Osteocyte (in vitro differentiated cells): ENCODE data around the gene ROCK2. TPM values are rescaled to one million over a fixed set of nuclear protein-coding genes. Genes with fewer than 3 reads are reported as not detected.

Experiments
- DNase-seq: peaks from one replicate; pipeline ENCODE4 v3.0.0; 2021; ENCODE audit warnings: mixed read lengths; ENCODE audit not compliant: unreplicated experiment; ENCODE audit errors: extremely low spot score
- H3K27ac Mint-ChIP-seq: one replicate; pipeline ENCODE4 v1.8.0; 2021; ENCODE audit warnings: mild to moderate bottlenecking, mixed read lengths; ENCODE audit not compliant: unreplicated experiment
- H3K27me3 Mint-ChIP-seq: one replicate; pipeline ENCODE4 v1.8.0; 2021; ENCODE audit warnings: mixed read lengths; ENCODE audit not compliant: unreplicated experiment
- H3K36me3 Mint-ChIP-seq: one replicate; pipeline ENCODE4 v1.8.0; 2021; ENCODE audit warnings: mixed read lengths; ENCODE audit not compliant: unreplicated experiment
- H3K4me1 Mint-ChIP-seq: one replicate; pipeline ENCODE4 v1.8.0; 2021; ENCODE audit warnings: mixed read lengths; ENCODE audit not compliant: unreplicated experiment
- H3K4me3 Mint-ChIP-seq: one replicate; pipeline ENCODE4 v1.8.0; 2021; ENCODE audit warnings: mild to moderate bottlenecking, moderate library complexity, mixed read lengths; ENCODE audit not compliant: unreplicated experiment
- H3K9me3 Mint-ChIP-seq: one replicate; pipeline ENCODE4 v1.8.0; 2021; ENCODE audit warnings: mixed read lengths; ENCODE audit not compliant: unreplicated experiment
- CTCF ChIP-seq: fragments of 200-600 bp; sonication (generic); IDR thresholded peaks from 2 replicates; pipeline ENCODE4 v1.5.0; 2021; ENCODE audit warnings: antibody characterized with exemption, mild to moderate bottlenecking, moderate library complexity
- total RNA-seq: library from RNA; stranded (reverse); gene quantifications from 2 replicates; pipeline ENCODE4 v1.2.1, GENCODE V29; 2021

Gene ROCK2
- total RNA-seq, 1 donor from 2014 or later: 56.4 TPM

- Mint-ChIP-seq H3K36me3 (no peaks in the 10 kb centered on the region), H3K4me3 (no peak overlapping the region), H3K9me3 (no peaks in the 10 kb centered on the region), H3K27ac (no peak overlapping the region), H3K4me1 (peaks cover 40% of the 10 kb centered on the region), H3K27me3 (no peaks in the 10 kb centered on the region)
- DNase-seq: no peak
- TF ChIP-seq CTCF: no peak
These were observed 23.7 kb upstream of the ROCK2 start for GRCh38 chr2:11368059-11368572.

- DNase-seq: no peak
- H3K4me3 Mint-ChIP-seq: no peak overlapping the region
- no peak overlapping the region for H3K27ac Mint-ChIP-seq
- H3K36me3 Mint-ChIP-seq: no peaks in the 10 kb centered on the region
- H3K4me1 Mint-ChIP-seq: peaks cover 32% of the 10 kb centered on the region
- H3K9me3 Mint-ChIP-seq: no peaks in the 10 kb centered on the region
- no peaks in the 10 kb centered on the region for H3K27me3 Mint-ChIP-seq
- no peak for TF ChIP-seq CTCF
These were observed 22.8 kb upstream of the ROCK2 start for GRCh38 chr2:11367170-11367730.

- Mint-ChIP-seq H3K27me3 (no peaks in the 10 kb centered on the region), H3K4me3 (no peak overlapping the region), H3K9me3 (no peaks in the 10 kb centered on the region), H3K4me1 (peaks cover 25% of the 10 kb centered on the region), H3K36me3 (no peaks in the 10 kb centered on the region), H3K27ac (no peak overlapping the region)
- no peak for DNase-seq
- TF ChIP-seq CTCF: no peak
These were observed 21.9 kb upstream of the ROCK2 start for GRCh38 chr2:11366326-11366741.

- H3K4me3 Mint-ChIP-seq: no peak overlapping the region
- no peaks in the 10 kb centered on the region for H3K9me3 Mint-ChIP-seq
- H3K36me3 Mint-ChIP-seq: no peaks in the 10 kb centered on the region
- DNase-seq: peak; percentile 46
- no peaks in the 10 kb centered on the region for H3K27me3 Mint-ChIP-seq
- peaks cover 16% of the 10 kb centered on the region for H3K4me1 Mint-ChIP-seq
- no peak for TF ChIP-seq CTCF
- no peak overlapping the region for H3K27ac Mint-ChIP-seq
These were observed 20.9 kb upstream of the ROCK2 start for GRCh38 chr2:11365096-11365879.

GRCh38 chr2:11364565-11364887 lies 20.1 kb upstream of the ROCK2 start:
- H3K27ac Mint-ChIP-seq: no peak overlapping the region

More at GRCh38 chr2:11364565-11364887, 20.1 kb upstream of the ROCK2 start:
- TF ChIP-seq CTCF: no peak
- peak; percentile 36 for DNase-seq
- Mint-ChIP-seq H3K4me1 (peaks cover 16% of the 10 kb centered on the region), H3K9me3 (no peaks in the 10 kb centered on the region), H3K36me3 (no peaks in the 10 kb centered on the region), H3K4me3 (no peak overlapping the region), H3K27me3 (no peaks in the 10 kb centered on the region)
